ENCODE results near the gene RNU1-3. TPM values are rescaled to one million over a fixed set of nuclear protein-coding genes. Genes with fewer than 3 reads are reported as not detected.
A peak's percentile ranks its signal among the peaks of the same experiment; 100 is the strongest.
"Not testable (repeated sequence)": the region's sequence is repeated elsewhere in the genome, so short reads cannot be mapped to it uniquely, and the experiment has no call there.

Gene RNU1-3
- total and polyA plus RNA-seq, 9 of the 15 experiments (the other 6 are each of a cell fraction or from before 2014, with no cell fraction given): under 0.01 to 32,823 (median 2,538) TPM; not detected in 4

DNA sequence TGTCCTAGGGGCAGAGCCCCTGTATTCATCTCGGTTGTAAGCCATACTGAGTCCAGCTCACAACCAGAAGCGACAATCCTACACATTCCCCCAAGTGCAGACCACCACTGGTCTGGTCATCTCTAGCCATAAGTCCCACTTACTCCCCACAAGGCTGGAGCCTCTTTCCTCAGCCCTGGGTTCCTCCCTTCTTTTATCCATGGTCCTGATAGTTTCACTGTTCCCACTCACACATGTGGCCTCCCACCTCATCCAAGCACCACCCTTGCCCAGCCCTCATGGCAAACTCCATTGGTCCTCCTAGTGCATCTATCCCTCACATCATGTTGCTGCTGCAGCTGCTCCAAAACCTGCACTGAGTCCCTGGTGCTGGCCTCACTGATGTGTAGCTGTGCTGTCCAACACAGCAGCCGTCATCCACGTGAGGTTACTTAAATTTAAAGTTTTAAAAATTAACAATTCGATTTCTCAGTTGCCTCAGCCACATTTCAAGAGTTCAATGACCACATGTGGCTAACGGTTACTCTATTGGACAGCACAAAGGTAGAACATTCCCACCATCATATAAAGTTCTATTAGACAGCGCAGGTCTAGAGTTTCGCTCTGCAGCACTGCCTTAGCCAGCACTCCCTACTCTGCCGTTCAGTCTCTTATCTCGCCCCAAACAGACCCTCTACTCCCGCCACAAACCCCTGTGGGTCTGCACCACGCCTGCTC, 23.1 kb downstream of the RNU1-3 start (continued):
- peak in 1 of 2 experiments; percentile 28; a peak in 1 of 4 replicates for TF ChIP-seq RAD21 (CRISPR knock-in tag; conservative IDR thresholded peaks at IDR 0.05 in 1 of 2, IDR thresholded peaks at IDR 0.05 in 1 of 2)
- TF ChIP-seq, protein P1, sequence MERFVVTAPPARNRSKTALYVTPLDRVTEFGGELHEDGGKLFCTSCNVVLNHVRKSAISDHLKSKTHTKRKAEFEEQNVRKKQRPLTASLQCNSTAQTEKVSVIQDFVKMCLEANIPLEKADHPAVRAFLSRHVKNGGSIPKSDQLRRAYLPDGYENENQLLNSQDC (CRISPR knock-in tag; IDR thresholded peaks at IDR 0.05): peak; percentile 74; the same call in 1 of the 2 replicates
- peak; percentile 89; the same call in 1 of the 2 replicates for TF ChIP-seq NCOA1 (IDR thresholded peaks at IDR 0.05; ENCODE audit: low read depth)
- peak; percentile 95 for TF ChIP-seq SMARCA5 (IDR thresholded peaks at IDR 0.05)
- peak; percentile 50 for TF ChIP-seq STAT5A (IDR thresholded peaks at IDR 0.05; ENCODE audit: borderline replicate concordance, low read length)
- TF ChIP-seq, protein P2, sequence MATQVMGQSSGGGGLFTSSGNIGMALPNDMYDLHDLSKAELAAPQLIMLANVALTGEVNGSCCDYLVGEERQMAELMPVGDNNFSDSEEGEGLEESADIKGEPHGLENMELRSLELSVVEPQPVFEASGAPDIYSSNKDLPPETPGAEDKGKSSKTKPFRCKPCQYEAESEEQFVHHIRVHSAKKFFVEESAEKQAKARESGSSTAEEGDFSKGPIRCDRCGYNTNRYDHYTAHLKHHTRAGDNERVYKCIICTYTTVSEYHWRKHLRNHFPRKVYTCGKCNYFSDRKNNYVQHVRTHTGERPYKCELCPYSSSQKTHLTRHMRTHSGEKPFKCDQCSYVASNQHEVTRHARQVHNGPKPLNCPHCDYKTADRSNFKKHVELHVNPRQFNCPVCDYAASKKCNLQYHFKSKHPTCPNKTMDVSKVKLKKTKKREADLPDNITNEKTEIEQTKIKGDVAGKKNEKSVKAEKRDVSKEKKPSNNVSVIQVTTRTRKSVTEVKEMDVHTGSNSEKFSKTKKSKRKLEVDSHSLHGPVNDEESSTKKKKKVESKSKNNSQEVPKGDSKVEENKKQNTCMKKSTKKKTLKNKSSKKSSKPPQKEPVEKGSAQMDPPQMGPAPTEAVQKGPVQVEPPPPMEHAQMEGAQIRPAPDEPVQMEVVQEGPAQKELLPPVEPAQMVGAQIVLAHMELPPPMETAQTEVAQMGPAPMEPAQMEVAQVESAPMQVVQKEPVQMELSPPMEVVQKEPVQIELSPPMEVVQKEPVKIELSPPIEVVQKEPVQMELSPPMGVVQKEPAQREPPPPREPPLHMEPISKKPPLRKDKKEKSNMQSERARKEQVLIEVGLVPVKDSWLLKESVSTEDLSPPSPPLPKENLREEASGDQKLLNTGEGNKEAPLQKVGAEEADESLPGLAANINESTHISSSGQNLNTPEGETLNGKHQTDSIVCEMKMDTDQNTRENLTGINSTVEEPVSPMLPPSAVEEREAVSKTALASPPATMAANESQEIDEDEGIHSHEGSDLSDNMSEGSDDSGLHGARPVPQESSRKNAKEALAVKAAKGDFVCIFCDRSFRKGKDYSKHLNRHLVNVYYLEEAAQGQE (IDR thresholded peaks at IDR 0.05; ENCODE audit: borderline replicate concordance): peak; percentile 81
- TF ChIP-seq, protein P2 (CRISPR knock-in tag; IDR thresholded peaks at IDR 0.05; ENCODE audit: low read depth): not testable (repeated sequence)
- TF ChIP-seq, protein P3, sequence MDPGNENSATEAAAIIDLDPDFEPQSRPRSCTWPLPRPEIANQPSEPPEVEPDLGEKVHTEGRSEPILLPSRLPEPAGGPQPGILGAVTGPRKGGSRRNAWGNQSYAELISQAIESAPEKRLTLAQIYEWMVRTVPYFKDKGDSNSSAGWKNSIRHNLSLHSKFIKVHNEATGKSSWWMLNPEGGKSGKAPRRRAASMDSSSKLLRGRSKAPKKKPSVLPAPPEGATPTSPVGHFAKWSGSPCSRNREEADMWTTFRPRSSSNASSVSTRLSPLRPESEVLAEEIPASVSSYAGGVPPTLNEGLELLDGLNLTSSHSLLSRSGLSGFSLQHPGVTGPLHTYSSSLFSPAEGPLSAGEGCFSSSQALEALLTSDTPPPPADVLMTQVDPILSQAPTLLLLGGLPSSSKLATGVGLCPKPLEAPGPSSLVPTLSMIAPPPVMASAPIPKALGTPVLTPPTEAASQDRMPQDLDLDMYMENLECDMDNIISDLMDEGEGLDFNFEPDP (CRISPR knock-in tag; IDR thresholded peaks at IDR 0.05): peak; percentile 60; the same call in 1 of the 2 replicates
- peak; percentile 47; the same call in 1 of the 2 replicates for TF ChIP-seq TARDBP (IDR thresholded peaks at IDR 0.05)
- peak; percentile 47 for TF ChIP-seq RBM25 (IDR thresholded peaks at IDR 0.05; ENCODE audit: low read depth, low read length, severe bottlenecking)
- peak; percentile 30; the same call in 1 of the 2 replicates for TF ChIP-seq ARID2 (IDR thresholded peaks at IDR 0.05)
- TF ChIP-seq, protein P4, sequence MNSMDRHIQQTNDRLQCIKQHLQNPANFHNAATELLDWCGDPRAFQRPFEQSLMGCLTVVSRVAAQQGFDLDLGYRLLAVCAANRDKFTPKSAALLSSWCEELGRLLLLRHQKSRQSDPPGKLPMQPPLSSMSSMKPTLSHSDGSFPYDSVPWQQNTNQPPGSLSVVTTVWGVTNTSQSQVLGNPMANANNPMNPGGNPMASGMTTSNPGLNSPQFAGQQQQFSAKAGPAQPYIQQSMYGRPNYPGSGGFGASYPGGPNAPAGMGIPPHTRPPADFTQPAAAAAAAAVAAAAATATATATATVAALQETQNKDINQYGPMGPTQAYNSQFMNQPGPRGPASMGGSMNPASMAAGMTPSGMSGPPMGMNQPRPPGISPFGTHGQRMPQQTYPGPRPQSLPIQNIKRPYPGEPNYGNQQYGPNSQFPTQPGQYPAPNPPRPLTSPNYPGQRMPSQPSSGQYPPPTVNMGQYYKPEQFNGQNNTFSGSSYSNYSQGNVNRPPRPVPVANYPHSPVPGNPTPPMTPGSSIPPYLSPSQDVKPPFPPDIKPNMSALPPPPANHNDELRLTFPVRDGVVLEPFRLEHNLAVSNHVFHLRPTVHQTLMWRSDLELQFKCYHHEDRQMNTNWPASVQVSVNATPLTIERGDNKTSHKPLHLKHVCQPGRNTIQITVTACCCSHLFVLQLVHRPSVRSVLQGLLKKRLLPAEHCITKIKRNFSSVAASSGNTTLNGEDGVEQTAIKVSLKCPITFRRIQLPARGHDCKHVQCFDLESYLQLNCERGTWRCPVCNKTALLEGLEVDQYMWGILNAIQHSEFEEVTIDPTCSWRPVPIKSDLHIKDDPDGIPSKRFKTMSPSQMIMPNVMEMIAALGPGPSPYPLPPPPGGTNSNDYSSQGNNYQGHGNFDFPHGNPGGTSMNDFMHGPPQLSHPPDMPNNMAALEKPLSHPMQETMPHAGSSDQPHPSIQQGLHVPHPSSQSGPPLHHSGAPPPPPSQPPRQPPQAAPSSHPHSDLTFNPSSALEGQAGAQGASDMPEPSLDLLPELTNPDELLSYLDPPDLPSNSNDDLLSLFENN (IDR thresholded peaks at IDR 0.05; ENCODE audit: low read depth in 2 of 2, low read length in 2 of 2): peak in 1 of 2 experiments; percentile 63; a peak in 2 of 4 replicates
- TF ChIP-seq TAL1 (IDR thresholded peaks at IDR 0.05): peak; percentile 16; the same call in 1 of the 2 replicates
